GM21825 (cell line): ENCODE results near the gene NCAPH2.
A peak's percentile ranks its signal among the peaks of the same experiment; 100 is the strongest.

ENCODE experiments used
- ATAC-seq: cut with Tn5 transposase; IDR thresholded peaks from one replicate; pipeline ENCODE4 v1.9.1; 2021; ENCODE audit warnings: mild to moderate bottlenecking, moderate library complexity; ENCODE audit not compliant: unreplicated experiment

NCAPH2 gene

DNA sequence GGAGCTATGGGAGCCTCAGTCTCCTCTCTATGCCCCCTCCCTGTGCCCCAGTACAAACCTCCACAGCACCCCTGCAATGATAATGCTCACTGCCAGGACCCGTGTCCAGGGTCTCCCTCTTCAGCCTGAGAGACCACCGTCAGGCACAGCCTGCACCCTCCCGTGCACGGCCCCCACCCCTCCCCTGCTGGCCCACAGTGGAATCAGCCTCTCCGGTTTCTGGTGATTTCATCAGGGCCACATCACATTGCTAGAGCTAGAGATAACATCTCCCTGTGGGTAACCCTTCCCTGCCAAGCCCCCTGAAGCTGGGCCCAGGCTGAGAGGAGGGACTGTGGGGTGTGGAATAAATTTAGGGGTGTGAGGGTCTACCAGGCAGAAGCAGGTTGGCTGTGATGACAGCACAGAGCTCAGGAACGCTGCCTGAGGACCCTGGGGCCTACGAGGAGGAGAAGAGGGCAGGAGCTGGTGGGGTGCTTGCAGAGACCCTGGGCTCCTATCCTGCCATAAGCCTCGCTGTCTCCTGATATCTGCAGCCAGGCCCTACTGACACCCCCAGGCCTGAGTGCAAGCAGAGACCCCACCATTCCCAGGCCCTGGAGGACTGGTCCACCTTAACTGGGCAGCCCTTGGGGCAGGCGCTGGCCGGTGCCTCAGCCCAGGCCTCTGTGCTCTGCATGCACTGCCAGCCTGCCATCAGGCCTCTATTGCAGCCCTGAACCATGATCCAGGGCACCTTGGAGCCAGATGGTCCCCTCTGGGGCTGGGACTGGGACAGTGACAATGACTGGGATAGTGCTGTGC lies 37.7 kb downstream of the NCAPH2 start, which contains the start of gene KLHDC7B:
Gene KLHDC7B, plus strand, starts transcription at position 378 of the 804 bp plus-strand sequence. Its CDS starts 345 bp downstream, at position 723.
- no peak for ATAC-seq

DNA sequence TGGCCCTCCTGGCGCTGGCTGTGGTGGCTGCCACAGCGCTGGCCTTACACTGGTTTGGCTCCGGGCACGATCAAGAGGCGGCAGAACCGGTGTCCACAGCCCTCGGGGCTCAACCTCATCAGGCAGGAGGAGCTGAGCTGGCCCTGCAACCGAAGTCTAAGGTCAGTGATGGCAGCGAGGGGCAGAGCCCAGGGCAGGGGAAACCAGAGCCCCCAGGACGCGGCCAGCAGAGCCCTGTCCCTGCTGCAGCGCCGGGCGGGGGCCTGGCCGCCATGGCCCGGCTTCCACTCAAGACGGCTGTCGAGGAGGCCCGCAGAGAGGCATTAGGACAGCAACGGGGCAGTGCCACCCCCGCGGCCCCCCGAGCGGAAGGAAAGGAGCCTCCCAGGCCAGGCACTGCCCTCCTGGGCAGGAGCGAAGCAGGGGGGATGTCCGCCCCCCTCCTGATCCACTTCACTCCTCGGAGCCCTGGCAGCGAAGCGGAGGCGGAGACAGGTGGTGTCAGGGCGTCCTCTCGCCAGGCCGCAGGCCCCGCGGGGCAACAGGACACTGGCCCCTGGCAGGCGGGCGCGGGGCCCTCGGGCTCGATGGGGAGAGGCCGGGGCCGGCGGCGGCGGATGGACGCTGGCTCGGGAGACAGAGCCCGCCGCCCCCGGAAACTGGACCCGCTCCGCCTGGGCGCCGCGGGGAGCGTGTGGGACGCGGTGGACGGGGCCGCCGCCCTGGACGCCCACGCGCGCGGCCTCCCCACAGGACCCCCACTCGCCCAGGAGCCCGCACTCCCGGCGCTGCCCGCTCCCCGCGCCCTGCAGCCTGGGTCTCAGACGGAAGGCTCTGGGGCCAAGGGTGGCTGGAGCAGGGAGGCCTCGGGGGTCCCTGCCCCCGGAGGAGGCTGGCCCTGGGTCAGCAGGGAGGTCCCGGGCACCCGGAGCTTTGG lies 38.6 kb downstream of the NCAPH2 start:
- no peak for ATAC-seq

DNA sequence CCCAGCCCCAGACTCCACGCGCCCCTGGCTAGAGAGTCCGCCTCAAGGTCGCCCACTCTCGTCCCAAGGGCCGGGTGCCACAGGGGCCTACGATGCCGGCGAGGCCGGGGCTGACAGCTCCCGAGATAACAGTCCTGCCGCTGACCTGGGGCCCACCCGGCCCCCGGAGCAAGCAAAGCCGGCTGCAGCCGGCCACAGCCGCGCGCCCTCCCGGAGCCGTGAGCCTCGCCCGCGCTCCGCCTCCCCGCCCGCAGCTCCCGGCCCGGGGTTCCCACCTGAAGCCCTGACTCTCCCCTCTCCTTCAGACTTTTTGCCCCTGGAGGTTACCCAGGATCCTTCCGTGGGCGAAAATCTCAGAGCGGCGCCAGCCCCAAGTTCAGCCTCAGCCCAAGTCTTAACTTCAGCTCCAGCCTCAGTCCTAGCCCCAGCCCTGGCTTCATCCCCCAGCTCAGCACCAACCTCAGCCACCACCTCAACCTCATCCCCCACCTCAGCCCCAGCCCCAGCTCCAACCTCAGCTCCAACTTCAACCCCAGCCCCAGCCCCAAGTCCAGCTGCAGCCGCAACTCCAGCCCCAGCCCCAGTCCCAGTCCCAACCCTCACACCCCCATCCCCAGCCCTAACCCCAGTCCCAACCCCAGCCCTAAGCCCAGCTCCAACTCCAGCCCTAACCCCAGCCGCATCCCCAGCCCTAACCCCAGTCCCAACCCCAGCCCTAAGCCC lies 39.4 kb downstream of the NCAPH2 start:
- ATAC-seq = no peak

DNA sequence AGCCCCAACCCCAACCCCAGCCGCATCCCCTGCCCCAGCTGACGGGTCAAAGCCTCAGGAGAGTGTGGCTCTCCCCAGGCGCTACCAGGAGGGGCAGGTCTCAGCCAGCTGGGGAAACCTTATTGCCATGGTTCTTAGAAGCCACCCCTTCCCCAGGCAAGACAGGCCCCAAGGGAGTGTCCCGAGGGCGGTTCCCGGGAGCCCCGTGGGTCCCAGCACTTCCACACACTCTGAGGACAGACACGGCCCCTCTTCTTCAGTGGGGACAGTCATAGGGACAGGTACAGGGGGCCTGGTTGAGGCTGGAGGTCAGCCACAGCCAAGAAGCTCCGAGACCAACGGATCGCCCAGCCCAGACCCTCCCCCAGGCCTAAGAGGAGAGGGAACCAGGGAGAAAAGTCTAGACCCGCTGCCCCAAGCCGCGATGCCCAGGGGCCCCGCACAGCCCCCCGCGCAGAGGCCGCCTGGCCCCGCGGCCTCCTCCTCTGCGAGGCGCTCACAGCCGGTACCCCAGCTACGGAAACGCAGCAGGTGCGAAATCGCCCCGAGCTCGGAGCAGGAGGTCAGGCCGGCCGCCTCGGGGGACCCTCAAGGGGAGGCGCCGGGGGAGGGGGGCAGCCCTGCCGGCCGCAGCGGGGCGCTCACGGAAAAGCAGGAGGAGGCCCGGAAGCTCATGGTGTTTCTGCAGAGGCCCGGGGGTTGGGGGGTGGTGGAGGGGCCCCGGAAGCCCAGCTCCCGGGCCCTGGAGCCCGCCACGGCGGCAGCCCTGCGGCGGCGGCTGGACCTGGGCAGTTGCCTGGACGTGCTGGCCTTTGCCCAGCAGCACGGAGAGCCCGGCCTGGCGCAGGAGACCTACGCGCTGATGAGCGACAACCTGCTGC lies 40.3 kb downstream of the NCAPH2 start:
- ATAC-seq = no peak

DNA sequence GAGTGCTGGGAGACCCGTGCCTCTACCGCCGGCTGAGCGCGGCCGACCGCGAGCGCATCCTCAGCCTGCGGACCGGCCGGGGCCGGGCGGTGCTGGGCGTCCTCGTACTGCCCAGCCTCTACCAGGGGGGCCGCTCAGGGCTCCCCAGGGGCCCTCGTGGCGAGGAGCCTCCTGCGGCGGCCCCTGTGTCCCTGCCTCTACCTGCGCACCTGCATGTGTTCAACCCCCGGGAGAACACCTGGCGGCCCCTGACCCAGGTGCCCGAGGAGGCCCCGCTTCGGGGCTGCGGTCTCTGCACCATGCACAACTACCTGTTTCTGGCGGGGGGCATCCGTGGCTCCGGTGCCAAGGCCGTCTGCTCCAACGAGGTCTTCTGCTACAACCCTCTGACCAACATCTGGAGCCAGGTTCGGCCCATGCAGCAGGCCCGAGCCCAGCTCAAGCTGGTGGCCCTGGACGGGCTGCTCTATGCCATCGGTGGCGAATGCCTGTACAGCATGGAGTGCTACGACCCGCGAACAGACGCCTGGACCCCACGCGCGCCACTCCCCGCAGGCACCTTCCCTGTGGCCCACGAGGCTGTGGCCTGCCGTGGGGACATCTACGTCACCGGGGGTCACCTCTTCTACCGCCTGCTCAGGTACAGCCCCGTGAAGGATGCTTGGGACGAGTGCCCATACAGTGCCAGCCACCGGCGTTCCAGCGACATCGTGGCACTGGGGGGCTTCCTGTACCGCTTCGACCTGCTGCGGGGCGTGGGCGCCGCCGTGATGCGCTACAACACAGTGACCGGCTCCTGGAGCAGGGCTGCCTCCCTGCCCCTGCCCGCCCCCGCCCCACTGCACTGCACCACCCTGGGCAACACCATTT lies 41.1 kb downstream of the NCAPH2 start:
- no peak for ATAC-seq

DNA sequence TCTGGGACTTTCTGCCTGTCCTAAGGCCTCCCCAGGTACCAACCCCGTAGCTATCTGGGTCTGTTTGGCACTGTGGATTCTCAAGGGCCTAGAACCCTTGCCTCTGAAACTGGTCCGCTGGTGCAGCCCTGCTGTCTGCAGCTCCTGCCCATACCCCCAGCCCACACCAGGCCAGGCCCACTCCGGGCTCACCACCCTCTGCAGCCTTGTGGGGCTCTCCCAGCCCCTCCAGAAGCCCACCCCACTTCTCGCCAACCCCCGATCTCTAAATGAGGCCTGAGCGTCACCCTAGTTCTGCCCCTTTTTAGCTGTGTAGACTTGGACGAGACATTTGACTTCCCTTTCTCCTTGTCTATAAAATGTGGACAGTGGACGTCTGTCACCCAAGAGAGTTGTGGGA lies 42.4 kb downstream of the NCAPH2 start:
- no peak for ATAC-seq

DNA sequence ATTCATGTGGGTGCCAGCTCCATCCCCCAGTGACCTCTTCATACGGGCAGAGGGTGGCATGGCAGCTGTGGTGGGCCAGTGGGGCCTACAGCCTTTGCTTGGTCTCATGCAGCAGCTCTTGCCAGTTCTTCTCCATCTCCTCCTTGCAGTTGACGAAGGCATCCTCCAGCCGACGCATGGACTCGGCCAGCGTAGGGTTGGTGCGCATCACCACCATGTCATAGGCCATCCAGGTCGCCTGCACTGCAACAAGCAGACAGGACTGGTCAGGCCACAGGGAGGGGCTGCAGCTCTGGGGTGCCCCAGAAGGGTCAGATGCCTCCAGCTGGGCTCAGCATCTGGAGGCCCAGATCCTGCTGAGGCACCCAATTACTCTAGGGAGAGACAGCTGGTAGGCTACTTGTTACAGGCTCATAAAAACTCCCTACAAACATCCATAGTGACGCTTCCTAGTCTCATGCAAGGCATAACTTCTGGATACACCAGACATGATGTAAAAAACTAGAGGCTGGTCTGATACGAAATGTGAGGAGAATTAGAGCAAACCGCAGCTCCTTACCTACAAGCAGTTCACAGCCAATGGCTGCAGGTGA lies 43.2 kb downstream of the NCAPH2 start:
- no peak for ATAC-seq

DNA sequence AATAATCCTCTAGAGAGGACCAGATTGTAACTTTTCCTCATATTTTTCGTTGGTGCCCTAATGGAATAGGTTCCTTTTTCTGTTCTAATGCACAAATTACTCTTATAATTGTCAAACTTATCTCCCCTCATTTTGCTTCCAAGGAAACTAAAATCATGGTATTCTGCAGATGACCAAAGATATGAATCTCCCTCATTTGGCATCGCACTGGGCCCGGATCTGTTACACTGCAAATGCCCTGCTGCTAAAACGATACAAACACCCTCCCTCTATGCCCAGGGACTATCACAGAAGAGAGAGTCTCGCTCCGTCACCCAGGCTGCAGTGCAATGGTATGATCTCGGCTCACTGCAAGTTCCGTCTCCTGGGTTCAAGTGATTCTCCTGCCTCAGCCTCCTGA lies 45.3 kb downstream of the NCAPH2 start:
- ATAC-seq = no peak

DNA sequence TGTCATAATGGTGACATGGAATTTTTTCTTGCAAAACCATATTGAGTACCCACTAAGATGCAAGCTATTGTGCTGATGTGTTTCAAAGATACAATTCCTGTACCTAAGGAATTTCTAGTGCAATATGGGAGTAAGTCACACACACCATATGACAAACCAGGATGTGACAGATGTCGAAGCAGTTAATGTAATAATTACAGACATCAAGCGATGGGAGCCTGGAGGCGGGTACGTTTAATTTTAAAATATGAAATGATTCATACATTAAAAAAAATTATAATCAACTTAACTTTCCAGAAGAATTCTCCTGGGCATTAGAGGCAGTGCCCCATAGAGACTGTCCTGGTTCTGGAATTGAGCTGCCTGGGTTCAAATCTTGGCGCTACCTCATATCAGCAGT lies 48.7 kb downstream of the NCAPH2 start:
- ATAC-seq = no peak

DNA sequence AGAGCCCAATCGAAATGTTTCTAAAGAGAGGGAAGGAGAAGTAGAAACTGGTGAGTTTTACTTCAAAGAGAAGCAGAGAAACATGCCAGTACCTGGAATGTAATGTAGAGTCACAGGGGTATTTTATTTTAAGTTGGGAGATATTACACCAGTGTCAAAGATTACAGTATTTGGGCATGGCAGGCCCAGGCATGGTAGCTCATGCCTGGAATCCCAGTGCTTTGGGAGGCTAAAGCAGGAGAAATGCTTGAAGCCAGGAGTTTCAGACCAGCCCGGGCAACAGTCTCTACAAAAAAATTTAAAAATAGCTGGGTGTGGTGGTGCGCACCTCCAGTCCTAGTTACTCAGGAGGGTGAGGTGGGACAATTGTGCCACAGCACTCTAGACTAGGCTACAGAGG lies 52.0 kb downstream of the NCAPH2 start:
- ATAC-seq = no peak

DNA sequence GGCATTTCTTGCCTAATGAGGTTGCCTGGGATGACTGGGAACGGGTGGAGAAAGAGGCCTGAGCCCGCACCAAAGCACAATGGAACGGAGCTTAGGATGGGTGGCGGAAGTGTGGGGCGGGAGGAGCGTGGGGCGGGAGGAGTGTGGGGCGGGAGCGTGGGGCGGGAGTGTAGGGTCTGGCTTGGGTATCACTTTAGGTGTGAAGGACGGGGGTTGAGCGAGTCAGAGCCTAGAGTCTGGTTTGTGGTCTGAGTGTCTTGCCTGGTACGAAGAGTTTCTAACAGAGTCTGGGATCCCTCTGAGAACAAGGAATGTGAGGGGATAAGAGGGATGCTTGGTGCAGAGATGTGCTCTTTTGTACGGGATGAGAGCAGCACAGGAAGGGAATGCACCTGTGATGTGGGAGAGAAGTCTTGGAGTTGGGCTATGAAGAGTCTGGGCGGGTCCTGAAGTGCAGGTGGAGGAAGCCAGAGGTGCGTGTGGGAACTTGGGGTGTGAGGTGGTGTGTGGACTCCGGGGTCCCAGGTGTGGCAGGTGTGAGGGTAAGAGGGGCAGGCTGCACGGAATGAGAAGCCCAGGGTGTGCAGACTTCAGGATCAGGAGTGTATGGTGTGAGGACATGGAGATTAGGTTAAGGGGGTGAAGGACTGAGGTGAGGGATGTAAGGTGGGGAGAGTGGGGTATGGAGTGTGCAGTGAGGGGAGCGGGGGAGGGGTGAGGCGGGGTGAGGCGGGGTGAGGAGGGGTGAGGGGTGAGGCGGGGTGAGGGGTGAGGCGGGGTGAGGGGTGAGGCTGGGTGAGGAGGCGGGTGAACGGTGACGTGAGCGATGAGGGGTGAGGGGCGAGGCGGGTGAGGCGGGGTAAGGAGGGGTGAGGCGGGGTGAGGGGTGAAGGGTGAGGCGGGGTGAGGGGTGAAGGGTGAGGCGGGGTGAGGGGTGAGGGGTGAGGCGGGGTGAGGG lies 53.7 kb downstream of the NCAPH2 start:
- no peak for ATAC-seq

DNA sequence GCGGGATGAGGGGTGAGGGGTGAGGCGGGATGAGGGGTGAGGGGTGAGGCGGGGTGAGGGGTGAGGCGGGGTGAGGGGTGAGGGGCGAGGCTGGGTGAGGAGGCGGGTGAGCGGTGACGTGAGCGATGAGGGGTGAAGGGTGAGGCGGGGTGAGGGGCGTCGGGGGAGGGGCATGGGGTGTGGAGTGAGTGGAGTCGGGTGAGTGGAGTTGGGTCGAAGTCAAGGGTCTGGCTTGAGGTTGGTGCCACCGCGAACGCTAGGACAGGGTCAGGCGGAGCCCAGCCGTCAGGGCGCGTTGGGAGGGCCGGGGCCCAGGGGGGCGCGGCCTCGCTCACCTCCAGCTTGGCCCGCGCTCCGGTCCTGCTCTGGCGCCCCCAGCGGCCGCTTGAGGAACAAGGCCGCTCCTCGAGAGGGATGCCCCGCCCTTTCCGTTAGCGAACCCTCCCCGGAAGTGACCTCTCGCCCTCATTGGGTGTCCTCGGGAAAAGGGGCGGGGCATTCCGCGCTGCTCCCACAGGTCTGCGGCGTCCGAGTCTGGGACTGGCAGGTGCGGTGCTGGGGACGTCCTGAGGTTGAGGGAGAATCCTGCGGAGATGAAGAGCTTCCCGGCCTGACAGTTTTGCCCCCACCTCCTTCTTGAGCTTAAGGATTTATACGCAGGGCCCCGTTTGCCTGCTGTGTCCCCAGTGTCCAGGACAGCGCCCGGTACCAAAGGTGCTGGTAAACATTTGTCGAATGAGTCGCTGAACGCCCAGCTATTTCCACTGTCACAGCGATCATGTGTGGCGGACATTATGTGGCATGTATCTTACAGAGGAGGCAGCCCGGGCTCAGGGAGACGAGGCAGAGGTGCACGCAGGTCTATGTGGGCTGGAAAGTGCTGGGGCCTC lies 54.7 kb downstream of the NCAPH2 start, which contains the start of gene SYCE3:
Gene SYCE3, minus strand, starts transcription at position 397 of the 890 bp plus-strand sequence. CDS start 6,514 bp downstream, outside the sequence.
- ATAC-seq = peak; percentile 90

DNA sequence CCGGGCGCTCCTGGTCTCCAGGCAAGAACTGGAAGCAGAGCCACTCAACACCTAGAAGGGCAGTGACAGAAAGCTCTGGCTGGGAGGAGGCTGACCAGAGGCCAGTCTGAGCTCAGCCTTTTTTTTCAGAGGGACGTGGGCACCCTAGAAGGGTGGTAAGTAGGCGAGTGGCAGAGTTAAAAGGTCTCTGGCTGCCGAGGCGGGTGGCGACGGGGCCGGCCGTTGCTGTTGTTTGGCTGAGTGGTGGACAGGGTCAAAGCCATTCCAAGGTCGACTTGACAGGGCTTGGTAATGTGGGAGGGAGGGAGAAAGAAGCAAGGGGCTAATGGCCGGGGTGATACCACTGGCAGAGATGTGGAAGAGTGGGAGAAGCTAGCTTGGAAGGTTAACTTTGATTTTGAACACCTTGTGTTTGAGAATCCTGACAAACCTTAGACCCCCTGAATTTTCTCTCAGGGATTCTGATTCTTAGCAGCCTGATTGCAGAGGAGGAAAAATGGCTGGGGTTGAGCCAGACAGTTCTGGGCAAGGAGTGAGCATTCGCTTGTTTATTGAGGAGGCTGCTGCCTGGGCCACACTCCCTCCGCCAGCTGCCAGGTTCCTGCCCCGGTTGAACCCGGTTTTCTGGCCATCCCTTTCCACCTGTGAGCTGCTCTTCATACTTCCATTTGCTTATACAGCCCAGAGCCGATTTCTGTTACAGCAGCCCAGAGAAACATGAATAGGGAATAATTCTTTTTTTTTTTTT lies 55.6 kb downstream of the NCAPH2 start:
- ATAC-seq = no peak

DNA sequence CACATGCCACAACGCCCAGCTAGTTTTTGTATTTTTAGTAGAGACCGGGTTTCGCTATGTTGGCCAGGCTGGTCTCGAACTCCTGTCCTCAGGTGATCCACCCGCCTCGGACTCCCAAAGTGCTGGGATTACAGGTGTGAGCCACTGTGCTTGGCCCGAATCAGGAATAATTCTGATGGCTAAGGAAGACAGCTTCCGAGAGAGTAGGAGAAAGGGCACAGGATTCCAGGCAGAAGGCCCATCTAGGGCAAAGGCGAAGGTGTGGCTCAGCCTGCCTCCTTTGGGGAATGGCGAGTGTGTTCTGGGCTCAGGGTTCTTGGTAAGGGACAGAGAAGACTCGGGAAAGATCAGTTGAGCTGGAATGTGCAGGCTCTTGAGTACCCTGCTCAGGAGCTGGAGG lies 56.3 kb downstream of the NCAPH2 start:
- no peak for ATAC-seq

DNA sequence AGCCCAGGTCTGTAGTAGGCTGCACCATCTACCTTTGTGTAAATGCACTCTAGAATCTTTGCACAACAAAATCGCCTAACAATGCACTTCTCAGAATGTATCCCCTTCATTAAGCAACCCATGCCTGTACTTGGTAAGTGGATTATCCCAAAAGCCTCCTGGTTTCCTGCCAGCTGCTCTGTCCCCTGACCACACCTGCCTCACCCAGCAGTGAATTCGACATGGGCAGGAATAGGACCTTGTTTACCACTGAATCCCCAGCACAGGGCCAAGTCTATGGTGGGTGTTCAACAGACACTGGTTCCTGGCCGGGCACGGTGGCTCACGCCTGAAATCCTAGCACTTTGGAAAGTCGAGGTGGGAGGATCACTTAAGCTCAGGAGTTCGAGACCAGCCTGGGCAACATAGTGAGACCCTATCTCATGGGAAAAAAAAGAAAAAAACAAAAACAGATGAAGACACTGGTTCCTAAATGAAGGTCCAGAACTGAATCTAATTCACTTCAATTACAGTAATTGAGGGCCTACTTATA lies 59.8 kb downstream of the NCAPH2 start:
- ATAC-seq = no peak

DNA sequence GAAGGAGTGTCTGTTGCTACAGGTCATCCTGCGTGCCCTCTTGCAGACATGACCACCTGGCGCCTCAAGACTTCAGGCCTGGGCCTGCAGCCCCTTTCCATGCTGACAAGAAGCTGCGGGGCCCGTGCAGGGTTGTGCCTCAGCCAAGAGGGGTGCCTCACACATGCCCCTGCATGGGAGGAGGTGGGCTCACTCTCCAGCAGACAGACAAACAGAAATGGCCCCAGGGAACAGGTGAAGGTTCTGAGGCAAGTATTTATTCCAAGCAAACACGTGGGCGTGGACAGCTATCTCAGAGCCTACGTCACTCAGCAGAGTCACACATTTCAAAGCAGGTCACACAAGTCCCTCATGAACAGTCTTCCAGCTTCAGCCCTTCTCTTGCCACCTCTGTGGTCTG lies 60.6 kb downstream of the NCAPH2 start:
- ATAC-seq = no peak
